Stimulated activated CD8-positive, alpha-beta memory T cell treated with anti-CD3 and anti-CD28 coated beads, Interleukin-4, amount 100 ng/mL, for 48 hours (primary cell): ENCODE data around the gene TRAPPC14.
"Not testable (repeated sequence)": the region's sequence is repeated elsewhere in the genome, so short reads cannot be mapped to it uniquely, and the experiment has no call there.

Experiments used
- DNase-seq: peaks from one replicate; pipeline ENCODE4 v3.0.0-alpha.2; 2020

TRAPPC14 gene, protein sequence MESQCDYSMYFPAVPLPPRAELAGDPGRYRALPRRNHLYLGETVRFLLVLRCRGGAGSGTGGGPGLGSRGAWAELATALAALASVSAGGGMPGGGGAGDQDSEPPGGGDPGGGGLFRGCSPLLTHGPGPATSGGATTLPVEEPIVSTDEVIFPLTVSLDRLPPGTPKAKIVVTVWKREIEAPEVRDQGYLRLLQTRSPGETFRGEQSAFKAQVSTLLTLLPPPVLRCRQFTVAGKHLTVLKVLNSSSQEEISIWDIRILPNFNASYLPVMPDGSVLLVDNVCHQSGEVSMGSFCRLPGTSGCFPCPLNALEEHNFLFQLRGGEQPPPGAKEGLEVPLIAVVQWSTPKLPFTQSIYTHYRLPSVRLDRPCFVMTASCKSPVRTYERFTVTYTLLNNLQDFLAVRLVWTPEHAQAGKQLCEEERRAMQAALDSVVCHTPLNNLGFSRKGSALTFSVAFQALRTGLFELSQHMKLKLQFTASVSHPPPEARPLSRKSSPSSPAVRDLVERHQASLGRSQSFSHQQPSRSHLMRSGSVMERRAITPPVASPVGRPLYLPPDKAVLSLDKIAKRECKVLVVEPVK

DNA sequence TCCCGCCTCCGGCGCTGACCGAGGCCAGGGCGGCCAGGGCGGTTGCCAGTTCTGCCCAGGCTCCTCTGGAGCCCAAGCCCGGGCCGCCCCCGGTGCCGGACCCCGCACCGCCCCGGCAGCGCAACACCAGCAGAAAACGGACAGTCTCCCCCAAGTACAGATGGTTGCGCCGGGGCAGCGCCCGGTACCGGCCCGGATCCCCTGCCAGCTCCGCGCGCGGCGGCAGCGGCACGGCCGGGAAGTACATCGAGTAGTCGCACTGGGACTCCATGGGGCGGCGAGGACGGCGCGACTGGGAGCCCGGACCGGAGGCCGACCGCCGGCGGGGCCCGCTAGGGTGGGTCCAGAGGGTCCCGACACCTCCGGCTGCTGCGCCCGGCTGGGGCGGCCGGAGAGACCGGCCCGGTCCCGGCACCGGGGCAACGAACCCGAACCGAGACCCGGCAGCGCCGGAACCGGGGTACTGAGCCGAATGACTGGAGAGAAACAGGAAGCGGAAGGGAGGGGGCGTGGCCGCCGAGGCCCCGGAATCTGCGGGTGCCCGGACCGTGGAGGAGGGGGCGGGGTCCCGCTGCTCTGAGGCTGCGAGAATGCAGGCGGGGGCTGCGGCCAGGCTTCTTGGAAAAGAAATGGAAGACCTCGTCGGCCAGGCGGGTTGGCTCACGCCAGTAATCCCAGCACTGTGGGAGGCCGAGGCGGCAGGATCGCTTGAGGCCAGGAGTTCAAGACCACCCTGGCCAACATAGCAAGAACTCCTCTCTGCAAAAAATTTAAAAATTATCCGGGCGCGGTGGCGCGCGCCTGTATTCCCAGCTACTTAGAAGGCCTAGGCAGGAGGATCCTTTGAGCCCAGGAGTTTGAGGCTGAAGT, at the start of gene TRAPPC14:
TSS of gene TRAPPC14 (minus strand) at position 495 of the 870 bp plus-strand sequence. CDS start at position 271, 224 bp downstream.
- DNase-seq: peak; percentile 97

DNA sequence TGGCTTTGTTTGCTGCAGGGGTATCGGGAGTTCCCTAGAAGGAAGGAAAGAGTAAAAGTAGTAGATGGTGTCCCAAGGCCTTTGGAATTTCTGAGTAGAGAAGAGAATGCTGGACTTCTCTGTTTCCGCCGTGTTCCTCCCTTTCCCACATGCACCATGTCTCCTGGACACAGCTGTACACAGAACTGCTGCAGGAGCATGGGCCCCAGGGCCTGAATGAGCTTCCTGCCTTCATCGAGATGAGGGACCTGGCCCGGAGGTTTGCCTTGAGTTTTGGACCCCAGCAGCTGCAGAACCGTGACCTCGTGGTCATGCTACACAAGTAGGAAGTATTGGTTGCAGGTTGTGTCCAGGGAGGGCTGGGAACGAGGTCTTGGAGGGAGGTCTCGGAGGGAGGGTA, 45.9 kb upstream of the TRAPPC14 start:
- DNase-seq: no peak

DNA sequence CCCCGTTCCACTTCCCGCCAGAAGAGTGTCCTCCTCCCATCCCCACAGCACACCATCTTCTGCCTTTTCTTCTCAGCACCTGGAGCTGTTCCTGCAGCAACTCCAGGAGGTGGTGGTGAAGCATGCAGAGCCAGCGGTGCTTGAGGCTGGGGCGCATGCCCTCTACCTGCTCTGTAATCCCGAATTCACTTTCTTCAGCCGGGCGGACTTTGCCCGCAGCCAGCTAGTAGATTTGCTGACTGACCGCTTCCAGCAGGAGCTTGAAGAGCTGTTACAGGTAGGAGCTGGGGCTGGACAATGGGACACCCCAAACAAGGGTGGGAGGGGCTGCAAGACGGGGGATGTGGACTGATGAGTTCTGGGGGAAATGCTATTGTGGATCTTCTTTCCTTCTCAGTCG, 42.2 kb upstream of the TRAPPC14 start:
- no peak for DNase-seq

DNA sequence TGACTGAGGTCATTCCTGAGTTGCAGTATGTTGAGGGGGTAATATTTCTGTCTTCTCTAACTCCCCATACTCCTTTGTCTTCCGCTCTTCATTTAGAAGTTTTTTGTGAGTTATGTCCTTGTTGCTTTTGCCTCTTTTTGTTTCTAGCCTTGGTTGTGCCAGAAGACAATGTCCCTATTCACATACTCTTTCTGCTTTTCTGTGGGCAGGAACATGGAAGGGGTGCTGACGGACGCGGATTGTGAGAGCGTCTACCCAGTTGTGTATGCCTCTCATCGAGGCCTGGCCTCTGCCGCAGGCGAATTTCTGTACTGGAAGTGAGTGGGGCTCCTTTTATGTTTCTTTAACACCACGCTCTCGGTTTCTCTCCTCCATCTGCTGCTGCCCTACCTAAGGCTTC, 39.7 kb upstream of the TRAPPC14 start:
- DNase-seq: no peak

DNA sequence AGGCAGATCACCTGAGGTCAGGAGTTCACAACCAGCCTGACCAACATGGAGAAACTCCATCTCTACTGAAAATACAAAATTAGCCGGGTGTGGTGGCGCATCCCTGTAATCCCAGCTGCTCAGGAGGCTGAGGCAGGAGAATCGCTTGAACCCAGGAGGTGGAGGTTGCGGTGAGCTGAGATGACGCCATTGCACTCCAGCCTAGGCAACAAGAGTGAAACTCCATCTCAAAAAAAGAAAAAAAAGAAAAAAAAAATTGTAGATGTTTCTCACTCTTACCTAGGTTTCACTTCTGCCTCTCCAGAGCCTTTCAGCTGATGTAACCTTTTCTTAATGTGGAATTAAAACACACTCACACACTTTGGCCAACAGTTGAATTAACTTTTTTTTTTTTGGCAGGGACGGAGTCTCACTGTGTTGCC, 37.4 kb upstream of the TRAPPC14 start:
- DNase-seq: not testable (repeated sequence)

DNA sequence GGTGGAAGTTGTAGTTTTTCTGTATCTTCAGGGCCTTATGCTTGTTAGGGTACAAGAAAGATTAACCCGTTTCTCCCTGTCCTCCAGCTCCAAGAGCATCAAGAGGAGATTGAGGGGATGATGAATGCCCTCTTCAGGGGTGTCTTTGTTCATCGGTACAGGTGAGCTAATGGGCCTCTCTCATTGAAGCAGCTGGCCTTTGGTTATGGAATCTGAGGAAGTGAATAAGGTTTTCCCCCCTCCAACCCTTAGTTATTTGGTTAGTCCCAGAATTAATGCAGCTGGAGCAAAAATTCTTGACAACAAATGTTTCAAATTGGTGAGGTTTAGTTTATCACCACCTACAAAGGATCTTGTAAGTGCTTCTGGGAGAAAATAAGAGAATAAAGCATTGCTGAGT, 36.7 kb upstream of the TRAPPC14 start:
- DNase-seq: no peak

DNA sequence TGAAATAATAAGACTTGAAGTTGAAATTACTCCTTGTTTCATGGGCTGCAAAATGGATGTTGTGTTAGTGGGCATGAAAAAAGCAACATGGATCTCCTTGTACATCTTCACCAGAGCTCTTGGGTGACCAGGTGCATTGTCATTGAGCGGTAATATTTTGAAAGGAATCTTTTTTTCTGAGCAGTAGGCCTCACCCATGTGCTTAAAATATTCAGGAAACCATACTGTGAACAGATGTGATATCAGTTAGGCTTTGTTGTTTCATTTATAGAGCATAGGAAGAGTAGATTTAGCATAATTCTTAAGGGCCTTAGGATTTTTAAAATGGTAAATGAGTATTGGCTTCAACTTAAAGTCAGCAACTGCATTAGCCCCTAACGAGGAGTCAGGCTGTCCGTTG, 34.4 kb upstream of the TRAPPC14 start:
- DNase-seq: no peak

DNA sequence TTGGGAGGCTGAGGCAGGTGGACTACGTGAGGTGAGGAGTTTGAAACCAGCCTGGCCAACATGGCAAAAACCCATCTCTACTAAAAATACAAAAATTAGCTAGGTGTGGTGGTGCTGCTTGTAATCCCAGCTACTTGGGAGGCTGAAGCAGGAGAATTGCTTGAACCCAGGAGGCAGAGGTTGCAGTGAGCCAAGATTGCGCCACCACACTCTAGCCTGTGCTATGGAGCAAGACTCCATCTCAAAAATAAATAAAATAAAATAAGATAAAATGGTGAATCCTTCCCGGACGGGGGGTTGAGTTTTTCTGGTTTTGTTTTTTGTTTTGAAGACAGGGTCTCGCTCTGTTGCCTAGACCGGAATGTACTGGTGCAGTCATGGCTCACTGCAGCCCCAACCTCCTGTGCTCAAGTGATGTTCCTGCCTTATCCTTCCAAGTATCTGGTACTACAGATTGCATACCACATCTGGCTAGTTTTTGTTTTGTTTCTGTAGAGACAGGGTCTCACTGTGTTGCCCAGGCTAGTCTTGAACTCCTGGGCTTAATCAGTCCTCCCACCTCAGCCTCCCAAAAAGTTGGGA, 33.8 kb upstream of the TRAPPC14 start:
- not testable (repeated sequence) for DNase-seq

DNA sequence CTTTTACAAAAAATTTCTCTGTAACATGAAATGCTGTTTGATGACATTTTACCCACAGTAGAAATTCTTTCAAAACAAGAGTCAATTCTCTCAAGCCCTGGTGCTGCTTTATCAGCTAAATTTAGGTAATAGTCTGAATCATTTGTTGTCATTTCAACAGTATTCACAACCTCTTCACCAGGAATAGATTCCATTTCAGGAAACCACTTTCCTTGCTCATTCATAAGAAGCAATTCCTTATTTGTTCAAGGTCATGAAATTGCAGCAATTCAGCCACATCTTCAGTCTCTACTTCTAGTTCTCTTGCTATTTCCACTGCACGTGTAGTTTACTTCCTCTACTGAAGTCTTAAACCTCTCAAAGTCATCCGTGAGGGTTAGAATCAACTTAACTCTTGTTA, 33.3 kb upstream of the TRAPPC14 start:
- no peak for DNase-seq

DNA sequence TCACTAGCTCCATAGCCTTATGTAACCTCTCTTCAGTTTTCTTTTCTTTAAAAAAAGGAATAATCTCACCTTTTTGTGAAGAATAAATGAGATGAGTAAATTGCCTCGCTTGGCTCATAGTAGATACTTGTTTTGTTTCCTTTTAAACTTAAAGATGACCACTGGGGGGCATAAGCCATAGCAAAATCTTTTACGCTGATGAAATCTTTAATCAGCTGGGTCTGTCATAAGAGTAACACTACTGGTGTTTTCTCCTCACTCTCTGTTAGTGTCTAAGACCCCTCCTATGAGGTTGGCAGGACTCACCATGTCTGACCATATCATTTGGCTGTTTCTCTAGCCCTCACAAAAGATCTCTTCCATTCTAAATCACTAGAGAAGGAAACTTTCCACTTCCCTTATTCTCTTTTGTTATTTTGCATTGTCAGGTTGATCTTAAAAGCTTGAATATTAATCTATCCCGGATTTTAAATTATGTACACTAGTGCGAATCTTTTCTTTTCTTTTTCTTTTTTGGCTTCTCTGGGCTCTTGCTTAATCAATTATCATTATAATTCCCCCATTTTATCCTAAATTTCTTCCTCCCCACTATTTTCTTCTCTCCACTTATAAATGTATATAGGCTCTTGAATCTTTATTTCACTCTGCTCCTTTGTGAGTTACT, 31.7 kb upstream of the TRAPPC14 start:
- no peak for DNase-seq

DNA sequence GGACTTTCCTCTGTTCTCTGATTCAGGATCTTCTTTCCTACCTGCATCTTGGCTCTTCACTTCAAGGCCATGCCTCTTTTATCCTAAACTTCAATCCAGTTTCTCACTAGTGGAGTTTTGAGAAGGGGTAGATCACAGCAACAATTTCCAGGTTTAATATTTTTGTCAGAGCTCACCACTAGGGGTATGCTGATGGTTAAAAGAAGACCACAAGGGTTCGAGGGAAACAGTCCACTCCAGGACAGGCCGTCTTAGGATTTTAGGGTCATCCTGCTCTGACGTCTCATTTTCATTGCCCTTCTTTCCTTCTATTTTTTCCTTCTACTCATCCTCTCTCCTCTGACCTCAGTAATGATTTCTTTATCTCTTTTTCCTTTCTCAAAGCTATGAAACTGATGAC, 30.5 kb upstream of the TRAPPC14 start:
- DNase-seq: no peak

DNA sequence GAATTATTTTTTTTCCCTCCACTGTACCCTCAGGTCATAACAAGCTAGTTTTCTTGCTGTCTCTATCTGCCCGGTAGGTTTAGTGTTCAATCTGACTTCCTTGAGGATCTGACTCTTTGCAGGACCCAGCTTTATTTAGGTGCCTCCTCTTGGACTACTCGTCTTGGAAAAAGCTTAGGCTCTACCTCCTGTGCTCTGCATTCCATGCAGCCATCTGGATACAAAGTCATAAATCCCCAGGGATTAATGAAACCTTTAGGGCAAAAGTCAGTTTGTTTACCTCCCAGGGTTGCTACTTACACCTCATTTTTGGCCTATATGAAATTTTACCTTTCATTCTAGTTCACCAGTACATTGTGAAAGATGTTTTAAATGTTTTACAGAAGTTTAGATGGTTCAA, 27.2 kb upstream of the TRAPPC14 start:
- DNase-seq: no peak

DNA sequence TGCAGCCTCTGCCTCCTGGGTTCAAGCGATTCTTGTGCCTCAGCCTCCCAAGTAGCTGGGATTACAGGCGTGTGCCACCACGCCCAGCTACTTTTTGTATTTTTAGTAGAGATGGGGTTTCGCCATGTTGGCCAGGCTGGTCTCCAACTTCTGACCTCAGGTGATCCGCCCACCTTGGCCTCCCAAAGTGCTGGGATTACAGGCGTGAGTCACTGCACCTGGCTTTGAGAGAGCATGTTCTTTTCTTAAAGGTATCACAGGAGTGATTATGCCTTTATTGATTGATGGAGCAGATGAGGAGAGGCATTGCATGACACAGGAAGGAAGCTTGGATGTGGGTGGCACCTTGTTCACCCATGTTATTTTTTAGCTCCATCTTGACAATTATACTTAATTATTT, 24.6 kb upstream of the TRAPPC14 start:
- not testable (repeated sequence) for DNase-seq

DNA sequence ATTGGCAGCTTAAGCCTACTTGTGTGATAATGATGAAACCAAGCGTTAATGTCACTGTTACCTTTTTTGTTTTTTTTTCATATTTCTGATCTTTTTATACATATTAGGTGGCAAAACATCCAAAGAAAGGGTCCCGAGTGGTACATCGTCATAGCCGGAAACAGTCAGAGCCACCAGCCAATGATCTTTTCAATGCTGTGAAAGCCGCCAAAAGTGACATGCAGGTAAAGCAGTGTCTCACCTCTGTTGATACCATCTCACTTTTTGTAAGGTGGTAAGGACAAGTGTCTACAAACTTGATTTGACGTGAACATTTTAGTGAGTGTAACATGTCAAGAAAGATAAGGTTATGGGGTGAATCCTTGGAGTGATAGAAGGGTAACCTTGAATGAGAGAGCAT, 24.1 kb upstream of the TRAPPC14 start:
- not testable (repeated sequence) for DNase-seq

DNA sequence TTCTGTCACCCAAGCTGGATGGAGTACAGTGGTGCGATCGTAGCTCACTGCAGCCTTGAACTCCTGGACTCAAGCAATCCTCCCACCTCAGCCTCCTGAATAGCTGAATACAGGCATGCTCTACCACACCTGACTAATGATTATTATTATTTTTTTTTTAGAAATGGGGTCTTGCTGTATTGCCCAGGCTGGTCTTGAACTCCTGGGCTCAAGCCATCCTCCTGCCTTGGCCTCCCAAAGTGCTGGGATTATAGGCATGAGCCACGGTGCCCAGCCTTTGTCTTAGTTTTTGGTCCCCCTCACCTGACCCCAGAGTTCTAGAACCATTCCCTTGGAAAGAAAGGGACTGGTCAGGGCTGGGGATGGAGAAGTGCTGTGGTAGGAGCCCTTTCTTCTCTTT, 21.6 kb upstream of the TRAPPC14 start:
- not testable (repeated sequence) for DNase-seq

DNA sequence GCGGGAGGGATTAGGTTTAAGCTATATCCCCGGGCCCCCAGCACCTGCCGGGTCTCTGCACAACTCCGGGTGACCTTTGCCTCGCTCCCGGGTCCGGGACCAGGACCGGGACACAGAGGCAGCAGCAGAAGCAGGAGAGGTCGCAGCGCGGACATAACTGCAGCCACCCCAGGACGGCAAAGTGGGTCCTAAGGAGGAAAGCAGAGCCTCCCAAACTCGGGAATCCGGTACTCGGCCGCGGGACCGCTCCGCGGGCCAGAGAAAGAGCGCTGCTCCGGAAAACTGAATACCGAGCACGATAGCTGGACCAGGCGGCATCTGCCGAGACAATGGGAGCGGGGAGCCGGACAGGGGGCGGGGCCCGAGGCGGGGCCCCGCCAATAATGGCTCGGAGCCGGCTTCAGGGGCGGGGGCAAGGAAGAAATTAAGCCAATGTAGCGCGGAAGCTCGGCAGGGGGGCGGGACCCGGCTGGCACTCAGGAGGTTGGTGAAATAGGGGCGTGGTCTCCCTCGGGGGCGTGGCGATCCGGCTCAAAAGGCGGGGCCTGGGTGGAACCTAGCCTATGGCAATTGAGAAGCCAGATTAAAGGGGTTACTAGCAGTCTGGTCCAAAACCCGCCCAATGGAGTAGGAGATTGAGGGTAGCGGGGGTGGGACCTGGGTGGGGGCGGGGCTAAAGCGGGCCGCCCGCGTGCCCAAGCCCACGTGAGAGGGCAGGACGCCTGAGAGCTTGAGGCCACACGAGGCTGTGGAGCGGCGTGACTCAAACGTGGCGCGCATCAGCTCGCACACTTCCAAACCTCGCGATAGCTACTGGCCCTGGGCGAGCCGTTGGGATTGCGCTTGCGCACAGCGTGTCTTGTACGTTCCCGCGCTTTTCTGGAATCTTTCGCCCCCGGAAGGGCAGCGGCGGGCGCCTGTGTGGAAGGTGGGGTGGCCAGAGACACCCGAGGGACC, 18.8 kb upstream of the TRAPPC14 start, which contains the start of the genes GPC2 and STAG3:
TSS of gene GPC2 (minus strand) at position 337 of the 957 bp plus-strand sequence. CDS start at position 155, 182 bp downstream.
TSS of gene STAG3 (plus strand) at position 874 of the 957 bp plus-strand sequence. CDS start 2,639 bp downstream, outside the sequence.
- DNase-seq: peak; percentile 100

DNA sequence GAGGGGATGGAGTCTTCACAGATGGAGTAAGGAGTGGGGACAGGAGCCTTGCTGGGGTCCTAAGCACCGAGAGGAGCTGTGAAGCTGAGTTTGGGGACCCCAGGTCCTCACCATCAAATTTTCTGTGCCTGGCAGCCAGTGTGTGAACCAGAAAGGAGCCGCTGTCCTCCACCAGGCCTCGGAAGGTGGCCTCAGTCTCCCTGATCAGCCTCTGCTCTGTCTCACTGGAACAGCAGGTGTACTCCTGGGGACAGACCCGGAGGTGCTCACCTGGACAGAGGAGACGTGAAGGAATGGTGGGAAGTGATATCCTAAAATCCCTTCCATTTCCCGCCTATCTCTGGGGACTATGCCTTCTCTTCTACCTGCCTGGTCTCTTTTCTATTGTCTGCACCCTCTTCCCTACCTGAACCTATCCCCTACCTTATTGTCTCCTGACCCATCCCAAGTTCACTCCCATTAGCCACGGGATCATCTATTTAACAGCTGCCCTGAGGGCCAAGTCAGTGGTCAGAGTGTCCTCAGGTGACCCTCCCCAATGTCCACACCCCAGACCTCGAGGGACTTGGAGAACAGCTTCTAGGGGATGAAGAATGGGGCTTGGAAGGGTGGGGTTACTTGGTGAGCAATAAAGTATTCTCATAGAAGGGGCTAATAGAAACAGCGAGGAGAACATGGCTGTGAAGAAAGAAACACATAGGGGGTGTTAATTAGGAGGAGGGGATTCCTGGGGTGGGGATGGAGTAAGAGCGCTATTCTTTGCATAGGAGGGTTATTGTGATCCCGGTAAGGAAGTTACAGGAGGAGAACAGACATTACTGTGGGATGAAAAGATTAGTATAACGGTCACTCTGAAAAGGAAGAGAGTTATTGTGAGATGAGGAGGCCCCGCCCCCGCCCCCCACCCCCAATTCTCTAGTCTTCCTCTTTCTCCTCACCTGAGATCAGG, 17.8 kb upstream of the TRAPPC14 start:
- no peak for DNase-seq

DNA sequence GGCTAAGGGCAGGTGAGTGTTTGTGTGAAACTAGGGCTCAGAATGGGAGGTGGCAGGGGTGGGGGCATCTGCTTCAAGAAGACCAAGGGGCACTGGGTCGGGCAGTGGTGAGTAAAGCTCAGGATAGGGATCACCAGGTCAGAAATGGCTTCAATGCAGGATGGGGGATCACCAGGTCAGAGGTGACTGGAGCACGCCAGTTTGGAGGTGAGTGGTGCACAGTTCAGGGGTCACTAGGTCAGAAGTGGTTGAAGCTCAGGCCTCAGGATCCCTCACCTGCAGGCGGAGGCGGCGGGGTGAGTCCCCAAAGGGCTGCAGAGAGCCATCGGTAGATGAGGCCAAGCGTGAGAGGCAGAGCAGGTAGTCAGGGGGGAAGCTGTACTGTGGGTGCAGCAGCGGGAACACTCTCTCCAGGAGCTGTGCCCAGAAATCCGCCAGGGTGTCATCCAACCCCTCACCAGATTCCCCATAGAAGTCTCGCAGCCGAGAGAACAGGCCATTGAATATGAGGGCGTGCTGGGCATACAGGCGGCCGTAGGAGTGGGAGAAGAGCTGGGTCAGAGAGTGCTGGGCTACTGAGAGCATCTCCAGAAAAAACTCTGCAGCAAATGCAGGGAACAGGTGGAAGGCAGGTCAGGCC, 16.9 kb upstream of the TRAPPC14 start:
- no peak for DNase-seq

DNA sequence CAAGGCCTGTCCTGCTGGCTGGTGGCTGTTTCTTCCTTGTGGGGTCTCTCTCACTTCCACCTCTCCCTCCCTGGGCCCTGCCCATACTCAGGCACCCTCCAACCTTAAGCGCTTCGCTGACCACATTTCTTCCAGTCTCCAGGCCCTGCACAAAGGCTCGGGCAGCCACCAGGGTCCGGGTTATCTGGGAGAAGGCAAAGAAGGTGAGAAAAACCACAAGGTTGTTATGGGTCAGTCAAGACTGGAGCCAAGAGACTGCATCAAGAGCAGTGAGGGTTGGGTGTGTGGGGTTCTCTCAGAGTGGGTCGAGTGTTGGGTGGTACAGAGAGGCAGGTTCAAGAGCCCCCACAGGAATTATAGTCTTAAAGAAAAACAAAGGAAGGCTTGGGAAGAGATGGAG, 16.1 kb upstream of the TRAPPC14 start:
- DNase-seq: no peak
